GM19455 (cell line): ENCODE measurements around the gene ZNF391.
"Not testable (repeated sequence)": the region's sequence is repeated elsewhere in the genome, so short reads cannot be mapped to it uniquely, and the experiment has no call there.

Experiments used
- ATAC-seq: cut with Tn5 transposase; IDR thresholded peaks from one replicate; pipeline ENCODE4 v1.9.1; 2021; ENCODE audit not compliant: unreplicated experiment

ZNF391 gene

DNA sequence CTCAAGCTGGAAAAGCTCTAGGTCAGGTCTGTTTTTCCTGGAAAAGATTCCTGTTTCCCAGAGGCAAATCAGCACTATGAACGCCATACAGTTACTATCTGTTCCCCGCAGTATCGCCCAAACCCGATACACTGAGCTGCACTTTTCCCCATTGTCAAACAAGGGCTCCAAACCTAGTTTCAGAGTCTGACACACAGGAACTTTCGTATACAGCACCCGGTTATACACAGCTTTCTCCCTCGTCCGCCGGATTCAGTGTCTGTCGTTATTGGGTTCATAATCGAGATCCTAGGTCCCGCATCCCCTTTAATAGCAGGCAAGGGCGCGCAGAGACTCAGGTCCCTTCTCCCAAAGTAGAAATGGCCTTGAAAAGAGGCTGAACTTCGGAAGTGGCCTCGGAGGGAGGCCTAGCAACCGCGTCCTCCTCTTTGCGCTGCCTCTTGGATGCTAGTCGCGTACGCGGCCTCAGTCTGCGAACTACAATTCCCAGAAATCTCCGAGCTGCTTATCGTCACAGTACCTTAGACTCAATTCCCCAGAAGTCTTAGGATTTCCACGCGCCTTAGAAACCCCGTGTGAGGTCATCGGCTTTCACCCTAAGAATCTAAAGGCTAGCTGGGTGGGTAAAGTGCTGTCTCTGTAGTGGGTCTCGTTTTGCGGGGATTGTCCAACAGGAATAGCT is 34.2 kb downstream of the ZNF391 start:
- no peak for ATAC-seq

DNA sequence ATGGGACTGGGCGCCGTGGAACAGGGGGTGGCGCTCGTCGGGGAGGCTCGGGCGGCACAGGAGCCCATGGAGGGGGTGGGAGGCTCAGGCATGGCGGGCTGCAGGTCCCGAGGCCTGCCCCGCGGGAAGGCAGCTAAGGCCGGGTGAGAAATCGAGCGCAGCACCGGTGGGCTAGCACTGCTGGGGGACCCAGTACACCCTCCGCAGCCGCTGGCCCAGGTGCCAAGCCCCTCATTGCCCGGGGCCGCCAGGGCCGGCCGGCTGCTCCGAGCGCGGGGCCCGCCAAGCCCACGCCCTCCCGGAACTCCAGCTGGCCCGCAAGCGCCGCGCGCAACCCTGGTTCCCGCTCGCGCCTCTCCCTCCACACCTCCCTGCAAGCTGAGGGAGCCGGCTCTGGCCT is 36.3 kb downstream of the ZNF391 start:
- ATAC-seq = not testable (repeated sequence)

GRCh38 chr6:27426045-27426620 is 37.6 kb downstream of the ZNF391 start:
- ATAC-seq = no peak

- ATAC-seq = no peak
Observed at GRCh38 chr6:27428502-27428901, 39.9 kb downstream of the ZNF391 start.

DNA sequence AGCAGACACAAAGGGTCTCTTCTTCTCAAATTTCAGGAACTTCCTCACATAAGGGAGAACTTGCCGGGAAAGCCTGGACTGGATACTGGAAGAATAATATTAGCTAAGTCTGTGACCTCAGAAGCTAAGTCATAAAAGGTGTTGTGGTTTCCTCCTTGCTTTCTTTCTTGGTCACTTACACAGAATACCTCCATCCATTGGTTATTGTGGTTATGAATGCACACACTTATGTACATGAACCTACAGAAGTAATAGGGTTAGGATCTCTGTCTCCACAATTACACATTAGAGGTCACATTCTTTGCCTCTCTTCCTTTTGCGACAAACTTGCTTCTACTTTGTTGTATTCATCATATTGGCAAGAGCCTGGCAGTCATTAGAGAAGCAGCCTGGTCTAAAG is 40.4 kb downstream of the ZNF391 start:
- ATAC-seq = no peak

GRCh38 chr6:27433714-27434113 is 45.2 kb downstream of the ZNF391 start:
- no peak for ATAC-seq

DNA sequence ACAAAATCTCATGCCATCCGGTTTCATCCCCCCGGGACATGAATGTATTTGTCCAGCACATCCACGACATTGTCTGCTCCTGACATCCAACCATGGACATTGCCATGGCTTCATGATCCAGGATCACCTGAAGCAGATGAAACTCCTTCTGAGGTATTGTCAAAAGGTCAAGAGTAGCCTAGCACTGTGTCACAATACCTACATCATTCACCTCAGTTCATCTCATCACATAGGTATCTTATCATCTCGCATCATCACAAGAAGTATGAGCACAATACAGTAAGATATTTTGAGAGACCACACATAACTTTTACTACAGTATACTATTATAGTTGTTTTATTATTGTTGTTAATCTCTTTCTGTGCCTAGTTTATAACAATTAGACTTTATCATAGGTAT is 50.8 kb downstream of the ZNF391 start:
- no peak for ATAC-seq

GRCh38 chr6:27441001-27441400 is 52.4 kb downstream of the ZNF391 start:
- ATAC-seq = no peak

GRCh38 chr6:27442932-27443331 is 54.4 kb downstream of the ZNF391 start:
- no peak for ATAC-seq

DNA sequence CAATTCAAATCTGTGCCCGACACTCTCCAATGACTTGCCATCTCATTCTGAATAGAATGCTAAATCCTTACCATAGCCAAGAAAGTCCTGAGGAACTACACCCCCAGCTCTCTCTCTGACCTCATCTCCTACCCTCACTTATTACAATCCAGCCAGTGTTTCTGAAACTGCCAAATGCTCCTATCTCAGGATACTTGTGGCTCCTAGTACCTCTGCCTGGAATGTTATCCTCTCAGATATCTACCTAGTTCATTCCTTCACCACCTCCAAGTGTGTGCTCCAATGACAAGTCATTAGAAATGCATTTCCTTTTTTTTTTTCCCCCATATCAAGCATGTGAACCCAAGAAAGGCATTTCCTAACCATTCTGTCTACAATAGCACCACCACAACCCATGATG is 59.9 kb downstream of the ZNF391 start:
- ATAC-seq = no peak

DNA sequence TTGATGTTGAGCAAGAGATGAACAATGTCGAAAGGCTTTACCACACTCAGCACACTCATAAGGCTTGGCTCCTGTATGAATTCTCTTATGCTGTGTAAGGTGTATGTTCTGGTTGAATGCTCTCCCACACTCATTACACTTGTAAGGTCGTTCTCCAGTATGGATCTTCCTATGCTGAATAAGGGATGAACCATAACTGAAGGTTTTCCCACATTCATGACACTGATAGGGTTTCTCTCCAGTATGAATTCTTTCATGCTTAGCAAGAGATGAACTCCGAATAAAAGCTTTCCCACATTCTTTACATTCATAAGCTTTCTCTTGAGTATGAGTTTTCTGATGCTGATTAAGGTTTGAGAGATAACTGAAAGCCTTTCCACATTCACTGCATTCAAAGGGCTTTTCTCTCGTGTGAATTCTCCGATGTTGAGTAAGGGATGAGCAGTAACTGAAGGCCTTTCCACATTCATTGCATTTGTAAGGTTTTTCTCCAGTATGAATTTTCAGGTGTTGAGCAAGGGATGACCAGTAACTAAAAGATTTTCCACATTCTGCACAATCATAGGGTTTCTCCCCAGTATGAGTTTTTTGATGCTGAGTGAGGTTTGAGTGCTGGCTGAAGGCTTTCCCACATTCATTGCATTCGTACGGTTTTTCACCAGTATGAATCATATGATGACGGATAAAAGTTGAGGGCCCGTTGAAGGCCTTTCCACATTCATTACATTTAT is 63.3 kb downstream of the ZNF391 start:
- no peak for ATAC-seq

DNA sequence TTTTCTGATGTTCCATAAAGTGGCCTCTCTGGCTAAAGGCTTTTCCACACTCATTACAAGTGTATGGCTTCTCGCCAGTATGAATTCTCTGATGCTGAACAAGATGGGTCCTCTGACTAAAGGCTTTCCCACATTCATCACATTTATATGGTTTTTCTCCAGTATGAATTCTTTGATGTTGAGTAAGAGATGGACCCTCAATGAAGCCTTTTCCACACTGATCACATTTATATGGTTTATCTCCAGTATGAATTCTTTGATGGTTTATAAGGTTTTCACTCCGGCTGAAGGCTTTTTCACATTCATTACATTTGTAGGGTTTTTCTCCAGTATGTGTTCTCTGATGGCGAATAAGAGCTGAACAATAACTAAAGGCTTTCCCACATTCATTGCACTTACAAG is 63.9 kb downstream of the ZNF391 start:
- no peak for ATAC-seq
